ENCODE data around the gene PCDHA7.
A peak's percentile ranks its signal among the peaks of the same experiment; 100 is the strongest.
"Not testable (repeated sequence)": the region's sequence is repeated elsewhere in the genome, so short reads cannot be mapped to it uniquely, and the experiment has no call there.

Gene PCDHA7

GRCh38 chr5:140822281-140822629 lies 11.8 kb upstream of the PCDHA7 start:
- no peak for DNase-seq (ENCODE audit: low spot score)

GRCh38 chr5:140822969-140823368 lies 11.1 kb upstream of the PCDHA7 start:
- DNase-seq (ENCODE audit: low spot score) = not testable (repeated sequence)

- no peak for DNase-seq (ENCODE audit: low spot score)
Observed at GRCh38 chr5:140823475-140823874, 10.6 kb upstream of the PCDHA7 start.

GRCh38 chr5:140827704-140828361 lies 6.2 kb upstream of the PCDHA7 start, which contains the start of gene PCDHA6:
Gene PCDHA6, plus strand, starts transcription at chr5:140827960. Its CDS starts 132 bp downstream, at chr5:140828092.
- DNase-seq (ENCODE audit: low spot score) = no peak

GRCh38 chr5:140828362-140828737 lies 5.7 kb upstream of the PCDHA7 start:
- no peak for DNase-seq (ENCODE audit: low spot score)

- DNase-seq (ENCODE audit: low spot score) = not testable (repeated sequence)
Observed at GRCh38 chr5:140829511-140830501, 4.3 kb upstream of the PCDHA7 start.

GRCh38 chr5:140834439-140835008 lies 455 bp downstream of the PCDHA7 start:
- DNase-seq (ENCODE audit: low spot score) = not testable (repeated sequence)

GRCh38 chr5:140835622-140836510 lies 1.8 kb downstream of the PCDHA7 start:
- DNase-seq (ENCODE audit: low spot score) = no peak

- DNase-seq (ENCODE audit: low spot score) = peak; percentile 85
Observed at GRCh38 chr5:140840978-140841962, 7.2 kb downstream of the PCDHA7 start, which contains the start of gene PCDHA8. Gene PCDHA8, plus strand, starts transcription at chr5:140841187. Its CDS starts 135 bp downstream, at chr5:140841322.

GRCh38 chr5:140842798-140843733 lies 9.0 kb downstream of the PCDHA7 start:
- no peak for DNase-seq (ENCODE audit: low spot score)

GRCh38 chr5:140848139-140849102 lies 14.4 kb downstream of the PCDHA7 start, which contains the start of gene PCDHA9:
Gene PCDHA9, plus strand, starts transcription at chr5:140848382. Its CDS starts 114 bp downstream, at chr5:140848496.
- not testable (repeated sequence) for DNase-seq (ENCODE audit: low spot score)

- DNase-seq (ENCODE audit: low spot score) = not testable (repeated sequence)
Observed at GRCh38 chr5:140849831-140850634, 16.0 kb downstream of the PCDHA7 start.

GRCh38 chr5:140855772-140856674 lies 22.0 kb downstream of the PCDHA7 start, which contains the start of gene PCDHA10:
Gene PCDHA10, plus strand, starts transcription at chr5:140855897. Its CDS starts 152 bp downstream, at chr5:140856049.
- DNase-seq (ENCODE audit: low spot score) = peak; percentile 36

GRCh38 chr5:140857177-140857986 lies 23.3 kb downstream of the PCDHA7 start:
- no peak for DNase-seq (ENCODE audit: low spot score)

- DNase-seq (ENCODE audit: low spot score) = no peak
Observed at GRCh38 chr5:140857987-140858240, 23.8 kb downstream of the PCDHA7 start.
